Measurements from ENCODE around the gene SLC29A4.

SLC29A4 gene

GRCh38 chr7:5354460-5355232, 71.9 kb downstream of the SLC29A4 start:
- peaks cover 17% of the 10 kb centered on the region for H3K4me1 Mint-ChIP-seq (ENCODE audit: low read depth)
- peaks cover 100% of the 10 kb centered on the region for H3K36me3 Mint-ChIP-seq (ENCODE audit: low read depth)
- no peak overlapping the region for H3K27ac Mint-ChIP-seq
- no peaks in the 10 kb centered on the region for H3K9me3 Mint-ChIP-seq
- H3K27me3 Mint-ChIP-seq: no peaks in the 10 kb centered on the region
- intact Hi-C loops (cut with micrococcal nuclease): no loop called here
- H3K4me3 Mint-ChIP-seq: no peak overlapping the region

Measured in dendritic cell treated with granulocyte-macrophage colony-stimulating factor and Interleukin-4, amounts not matched to agents 40 ng/mL and 50 ng/mL, for 4 days (primary cell).